ENCODE measurements around the gene AXDND1. TPM values are rescaled to one million over a fixed set of nuclear protein-coding genes. Genes with fewer than 3 reads are reported as not detected.

The AXDND1 gene
- total RNA-seq, 3 donors from 2014 or later: 0.48 to 1.8 (median 0.98) TPM

DNA sequence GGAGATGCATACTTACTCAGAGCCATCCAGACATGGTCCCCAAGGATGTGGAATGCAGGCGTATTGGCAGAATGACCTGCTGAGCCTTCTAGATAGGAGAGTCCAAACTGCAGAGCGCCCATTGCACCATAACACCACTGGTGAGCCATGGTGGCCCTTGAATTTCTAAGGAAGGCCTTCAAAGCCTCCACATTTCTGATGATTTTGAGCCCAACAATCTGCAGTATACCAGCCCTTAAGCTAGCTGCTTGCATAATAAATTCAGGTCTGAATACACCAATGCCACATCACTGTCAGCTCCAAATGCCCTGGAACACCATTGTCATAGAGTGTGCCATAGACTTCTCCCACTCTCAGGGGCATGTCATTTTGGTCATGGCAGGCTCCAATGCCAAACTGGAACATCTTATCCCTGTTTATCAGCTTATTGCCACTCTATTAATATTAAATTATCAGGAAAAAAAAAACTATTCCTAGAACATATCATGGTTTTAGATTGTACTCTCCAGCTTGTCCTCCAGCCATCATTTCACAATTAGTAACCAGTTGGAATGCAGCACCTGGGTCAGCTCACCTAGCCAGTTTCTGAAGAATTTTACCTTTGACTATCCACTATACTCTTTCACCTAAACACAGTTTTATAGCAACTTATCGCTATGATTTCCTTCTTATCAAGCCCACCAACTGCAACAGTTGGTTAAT, 183.0 kb downstream of the AXDND1 start:
- intact Hi-C loops (cut with DNase I; ENCODE audit: low total_unique reads): no loop called here
- no peak for DNase-seq (ENCODE audit: low spot score in 2 of 2)
- Histone ChIP-seq H3K4me1 (no peaks in the 10 kb centered on the region), H3K27me3 (no peaks in the 10 kb centered on the region), H3K27ac (no peak overlapping the region), H3K9me3 (no peaks in the 10 kb centered on the region), H3K4me3 (no peak overlapping the region), H3K36me3 (no peaks in the 10 kb centered on the region)
- TF ChIP-seq POLR2AphosphoS5 (IDR thresholded peaks at IDR 0.05): no peak
- TF ChIP-seq, protein P1, sequence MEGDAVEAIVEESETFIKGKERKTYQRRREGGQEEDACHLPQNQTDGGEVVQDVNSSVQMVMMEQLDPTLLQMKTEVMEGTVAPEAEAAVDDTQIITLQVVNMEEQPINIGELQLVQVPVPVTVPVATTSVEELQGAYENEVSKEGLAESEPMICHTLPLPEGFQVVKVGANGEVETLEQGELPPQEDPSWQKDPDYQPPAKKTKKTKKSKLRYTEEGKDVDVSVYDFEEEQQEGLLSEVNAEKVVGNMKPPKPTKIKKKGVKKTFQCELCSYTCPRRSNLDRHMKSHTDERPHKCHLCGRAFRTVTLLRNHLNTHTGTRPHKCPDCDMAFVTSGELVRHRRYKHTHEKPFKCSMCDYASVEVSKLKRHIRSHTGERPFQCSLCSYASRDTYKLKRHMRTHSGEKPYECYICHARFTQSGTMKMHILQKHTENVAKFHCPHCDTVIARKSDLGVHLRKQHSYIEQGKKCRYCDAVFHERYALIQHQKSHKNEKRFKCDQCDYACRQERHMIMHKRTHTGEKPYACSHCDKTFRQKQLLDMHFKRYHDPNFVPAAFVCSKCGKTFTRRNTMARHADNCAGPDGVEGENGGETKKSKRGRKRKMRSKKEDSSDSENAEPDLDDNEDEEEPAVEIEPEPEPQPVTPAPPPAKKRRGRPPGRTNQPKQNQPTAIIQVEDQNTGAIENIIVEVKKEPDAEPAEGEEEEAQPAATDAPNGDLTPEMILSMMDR (IDR thresholded peaks at IDR 0.05): no peak
- TF ChIP-seq POLR2A (IDR thresholded peaks at IDR 0.05): no peak

DNA sequence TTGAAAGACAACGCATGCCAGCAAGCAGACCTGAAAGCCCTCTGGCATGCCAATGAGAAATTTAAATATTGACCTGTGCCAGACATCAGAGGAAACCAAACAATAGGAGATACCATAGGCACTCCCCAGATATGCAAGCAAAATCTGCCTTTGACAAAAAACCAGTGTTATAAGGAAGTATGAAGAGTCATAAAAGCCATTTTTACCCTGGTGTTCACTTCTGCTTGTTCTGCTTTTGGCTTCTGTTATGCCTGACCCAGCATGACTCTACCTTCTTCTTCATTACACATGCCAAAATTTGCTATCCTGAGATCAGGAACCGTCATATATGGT, 183.6 kb downstream of the AXDND1 start:
- H3K36me3 ChIP-seq: no peaks in the 10 kb centered on the region
- H3K9me3 ChIP-seq: no peaks in the 10 kb centered on the region
- intact Hi-C loops (cut with DNase I; ENCODE audit: low total_unique reads): no loop called here
- no peak for DNase-seq (ENCODE audit: low spot score in 2 of 2)
- TF ChIP-seq, protein P1 (IDR thresholded peaks at IDR 0.05): no peak
- TF ChIP-seq POLR2A (IDR thresholded peaks at IDR 0.05): no peak
- TF ChIP-seq POLR2AphosphoS5 (IDR thresholded peaks at IDR 0.05): no peak
- no peak overlapping the region for H3K4me3 ChIP-seq
- no peaks in the 10 kb centered on the region for H3K4me1 ChIP-seq
- no peak overlapping the region for H3K27ac ChIP-seq
- H3K27me3 ChIP-seq: no peaks in the 10 kb centered on the region

DNA sequence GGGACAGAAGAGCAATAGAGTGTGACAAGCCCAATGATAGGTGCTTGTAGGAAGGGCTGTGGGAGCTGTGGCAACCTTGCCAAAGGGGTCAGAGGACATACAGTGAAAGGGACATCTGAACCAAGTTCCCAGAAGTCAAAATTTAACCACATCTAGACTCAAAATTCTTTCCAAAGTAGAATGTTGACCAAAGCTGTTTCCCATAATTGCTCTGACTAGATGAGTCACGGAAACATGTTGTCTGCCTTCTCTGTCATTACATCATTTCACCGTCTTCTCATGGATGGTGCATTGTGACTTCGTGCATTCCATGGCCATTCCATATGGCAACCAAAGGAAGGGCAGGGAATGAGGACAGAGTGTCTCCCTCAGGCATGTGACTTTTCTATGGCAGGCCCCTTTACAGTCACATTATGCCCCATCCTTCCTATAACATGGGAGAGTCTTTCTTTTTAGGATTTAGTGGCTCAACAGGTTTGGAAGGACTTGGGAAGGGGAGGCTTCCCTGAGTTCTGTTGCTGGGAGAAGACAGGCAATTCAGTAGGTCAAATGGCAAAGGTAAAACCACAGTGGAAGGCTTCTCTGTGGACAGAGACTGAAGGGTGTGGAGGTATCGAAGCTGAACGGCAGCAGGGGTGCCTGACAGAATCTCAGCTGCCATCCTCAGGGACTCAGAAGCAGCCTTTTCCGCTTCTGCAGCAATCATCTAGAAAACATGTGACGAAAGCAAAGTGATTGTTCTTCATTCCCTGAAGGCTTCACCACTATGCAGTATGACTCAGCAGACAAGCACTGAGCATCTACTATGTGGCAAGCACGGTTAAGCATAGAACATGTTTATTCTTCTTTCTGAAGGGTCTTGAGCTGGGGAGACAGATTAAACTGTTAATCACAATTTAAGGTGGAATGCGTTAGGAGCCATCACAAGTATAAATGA, 185.2 kb downstream of the AXDND1 start:
- Histone ChIP-seq H3K9me3 (no peaks in the 10 kb centered on the region), H3K4me1 (no peaks in the 10 kb centered on the region), H3K36me3 (no peaks in the 10 kb centered on the region), H3K4me3 (no peak overlapping the region), H3K27me3 (no peaks in the 10 kb centered on the region), H3K27ac (no peak overlapping the region)
- TF ChIP-seq, protein P1 (IDR thresholded peaks at IDR 0.05): no peak
- TF ChIP-seq POLR2A (IDR thresholded peaks at IDR 0.05) (no peak), POLR2AphosphoS5 (IDR thresholded peaks at IDR 0.05) (no peak)
- intact Hi-C loops (cut with DNase I; ENCODE audit: low total_unique reads): no loop called here
- DNase-seq (ENCODE audit: low spot score in 2 of 2): no peak

DNA sequence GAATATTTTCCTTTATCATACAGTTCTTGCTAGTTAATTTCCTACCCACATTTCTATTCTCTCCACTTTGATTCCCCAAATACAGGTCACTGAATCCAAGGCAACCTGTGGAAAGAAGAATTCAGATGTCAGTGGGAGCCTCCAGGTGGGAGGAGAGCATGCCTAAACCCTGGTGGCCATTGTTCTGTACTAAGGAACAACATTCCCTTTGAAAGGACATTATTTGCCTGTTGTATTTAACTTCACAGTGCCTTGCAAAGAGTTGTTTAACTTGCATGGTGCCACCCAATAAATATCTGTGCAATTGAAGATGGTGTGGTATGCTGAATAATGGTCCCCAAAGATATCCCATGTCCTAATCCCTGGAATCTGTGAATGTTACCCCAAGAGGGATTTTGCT, 188.7 kb downstream of the AXDND1 start:
- H3K4me3 ChIP-seq: no peak overlapping the region
- intact Hi-C loops (cut with DNase I; ENCODE audit: low total_unique reads): no loop called here
- H3K27me3 ChIP-seq: no peaks in the 10 kb centered on the region
- TF ChIP-seq POLR2AphosphoS5 (IDR thresholded peaks at IDR 0.05): no peak
- no peak for TF ChIP-seq POLR2A (IDR thresholded peaks at IDR 0.05)
- TF ChIP-seq, protein P1 (IDR thresholded peaks at IDR 0.05): no peak
- H3K27ac ChIP-seq: no peak overlapping the region
- H3K36me3 ChIP-seq: no peaks in the 10 kb centered on the region
- H3K9me3 ChIP-seq: no peaks in the 10 kb centered on the region
- H3K4me1 ChIP-seq: no peaks in the 10 kb centered on the region
- no peak for DNase-seq (ENCODE audit: low spot score in 2 of 2)

DNA sequence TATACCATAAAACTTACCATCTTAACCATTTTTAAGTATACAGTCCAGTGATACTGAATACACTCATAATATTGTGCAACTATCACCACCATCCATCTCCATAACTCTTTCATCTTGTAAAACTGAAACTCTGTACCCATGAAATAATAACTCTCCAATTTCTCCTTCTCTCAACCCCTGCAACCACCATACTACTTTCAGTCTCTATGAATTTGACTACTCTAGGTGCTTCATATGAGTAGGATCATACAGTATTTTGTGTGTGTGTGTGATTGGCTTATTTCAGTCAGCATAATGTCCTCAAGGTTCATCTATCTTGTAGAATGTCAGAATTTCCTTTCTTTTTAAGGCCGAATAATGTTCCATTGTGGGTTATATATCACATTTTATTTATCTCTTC, 192.3 kb downstream of the AXDND1 start:
- DNase-seq (ENCODE audit: low spot score in 2 of 2): no peak
- intact Hi-C loops (cut with DNase I; ENCODE audit: low total_unique reads): loop anchor here (5.0 kb wide), 1 partner anchor 866 kb away; no protein-coding TSS in a partner anchor
- Histone ChIP-seq H3K36me3 (no peaks in the 10 kb centered on the region), H3K9me3 (no peaks in the 10 kb centered on the region), H3K27me3 (no peaks in the 10 kb centered on the region), H3K4me1 (no peaks in the 10 kb centered on the region), H3K4me3 (no peak overlapping the region), H3K27ac (no peak overlapping the region)
- TF ChIP-seq POLR2AphosphoS5 (IDR thresholded peaks at IDR 0.05): no peak
- TF ChIP-seq POLR2A (IDR thresholded peaks at IDR 0.05): no peak
- TF ChIP-seq, protein P1 (IDR thresholded peaks at IDR 0.05): no peak
